GM23338 (cell line): ENCODE results near the gene HADHB. TPM values are rescaled to one million over a fixed set of nuclear protein-coding genes. Genes with fewer than 3 reads are reported as not detected.

Source experiments
- ATAC-seq: fragments of 200-7000 bp; cut with Tn5 transposase; 3 replicates; pipeline ENCODE4 v1.9.1; 2020
- DNase-seq: peaks from one replicate; pipeline ENCODE4 v3.0.0-alpha.2; 2015; ENCODE audit warnings: low spot score
- H2AFZ ChIP-seq: fragments of 200-600 bp; sonication (generic); 2 replicates; pipeline ENCODE4 v1.8.0; 2016; ENCODE audit warnings: antibody characterized with exemption, mild to moderate bottlenecking, moderate library complexity
- H3F3A ChIP-seq: fragments of 200-600 bp; sonication (generic); replicated peaks from 2 replicates; pipeline ENCODE4 v1.8.0; 2017; ENCODE audit warnings: antibody characterized with exemption, mixed run types, low read depth
- H3K27ac ChIP-seq: fragments of 200-600 bp; sonication (generic); 2 replicates; pipeline ENCODE4 v1.6.1; 2016; ENCODE audit warnings: low read depth
- H3K27me3 ChIP-seq: fragments of 200-600 bp; sonication (generic); 2 replicates; pipeline ENCODE4 v1.8.0; 2016; ENCODE audit warnings: mild to moderate bottlenecking, mixed run types, moderate library complexity; ENCODE audit not compliant: insufficient read depth
- H3K36me3 ChIP-seq: fragments of 200-600 bp; sonication (generic); 2 replicates; pipeline ENCODE4 v1.8.0; 2016; ENCODE audit warnings: mild to moderate bottlenecking; ENCODE audit not compliant: insufficient read depth
- H3K4me1 ChIP-seq: fragments of 200-600 bp; sonication (generic); 2 replicates; pipeline ENCODE4 v1.8.0; 2016; ENCODE audit warnings: mild to moderate bottlenecking, moderate library complexity; ENCODE audit not compliant: insufficient read depth
- H3K4me2 ChIP-seq: fragments of 200-600 bp; sonication (generic); 2 replicates; pipeline ENCODE4 v1.7.1; 2017; ENCODE audit warnings: mixed run types
- H3K4me3 ChIP-seq: fragments of 200-600 bp; sonication (generic); 2 replicates; pipeline ENCODE4 v1.6.1; 2016; ENCODE audit warnings: mixed run types
- H3K79me2 ChIP-seq: fragments of 200-600 bp; sonication (generic); replicated peaks from 2 replicates; pipeline ENCODE4 v1.8.0; 2017; ENCODE audit warnings: mild to moderate bottlenecking; ENCODE audit not compliant: insufficient read depth
- H3K9me2 ChIP-seq: fragments of 200-600 bp; sonication (generic); 2 replicates; pipeline ENCODE4 v1.8.0; 2017; ENCODE audit not compliant: insufficient read depth
- H4K20me1 ChIP-seq: fragments of 200-600 bp; sonication (generic); replicated peaks from 2 replicates; pipeline ENCODE4 v1.8.0; 2017; ENCODE audit warnings: mild to moderate bottlenecking; ENCODE audit not compliant: insufficient read depth
- H3K27ac Mint-ChIP-seq: 2 replicates; pipeline ENCODE4 v1.8.0; 2020; ENCODE audit warnings: inconsistent platforms, mild to moderate bottlenecking, moderate library complexity, mixed read lengths
- H3K27me3 Mint-ChIP-seq: 3 replicates; pipeline ENCODE4 v1.8.0; 2022; ENCODE audit warnings: low read depth, mild to moderate bottlenecking, moderate library complexity, mixed read lengths, inconsistent platforms; ENCODE audit not compliant: insufficient read depth, poor library complexity
- H3K36me3 Mint-ChIP-seq: 3 replicates; pipeline ENCODE4 v1.8.0; 2021; ENCODE audit warnings: low read depth, mild to moderate bottlenecking, inconsistent platforms, moderate library complexity, mixed read lengths
- H3K4me1 Mint-ChIP-seq: 3 replicates; pipeline ENCODE4 v1.8.0; 2020; ENCODE audit warnings: mild to moderate bottlenecking, inconsistent platforms, mixed read lengths
- H3K4me3 Mint-ChIP-seq: 3 replicates; pipeline ENCODE4 v1.8.0; 2021; ENCODE audit warnings: moderate library complexity, mild to moderate bottlenecking, inconsistent platforms, mixed read lengths
- H3K9me3 Mint-ChIP-seq: 3 replicates; pipeline ENCODE4 v1.8.0; 2020; ENCODE audit warnings: moderate library complexity, mild to moderate bottlenecking, inconsistent platforms, mixed read lengths
- CREB1 ChIP-seq: fragments of 250-450 bp; sonication (Bioruptor Pico); IDR thresholded peaks from 2 replicates; pipeline ENCODE4 v1.5.0; 2020; ENCODE audit warnings: low read depth, mild to moderate bottlenecking, moderate library complexity
- EZH2 ChIP-seq: fragments of 200-600 bp; sonication (generic); IDR thresholded peaks from one replicate; pipeline ENCODE4 v1.8.0; 2017; ENCODE audit warnings: antibody characterized with exemption, mild to moderate bottlenecking, low read depth; ENCODE audit not compliant: unreplicated experiment
- EZH2phosphoT487 ChIP-seq: fragments of 200-600 bp; sonication (generic); IDR thresholded peaks from one replicate; pipeline ENCODE4 v1.8.1; 2018; ENCODE audit warnings: antibody characterized with exemption; ENCODE audit not compliant: unreplicated experiment
- JUNB ChIP-seq: IDR thresholded peaks from one replicate; pipeline ENCODE4 v1.6.1; 2016; ENCODE audit warnings: antibody characterized with exemption; ENCODE audit not compliant: unreplicated experiment
- NANOG ChIP-seq: IDR thresholded peaks from 2 replicates; pipeline ENCODE4 v1.6.1; 2016; ENCODE audit warnings: antibody characterized with exemption, borderline replicate concordance
- POLR2AphosphoS5 ChIP-seq: IDR thresholded peaks from 2 replicates; pipeline ENCODE4 v1.6.1; 2016; ENCODE audit warnings: antibody characterized with exemption, low read depth
- STAT1 ChIP-seq: IDR thresholded peaks from one replicate; pipeline ENCODE4 v1.6.1; 2016; ENCODE audit warnings: antibody characterized with exemption; ENCODE audit not compliant: unreplicated experiment
- ZNF114 ChIP-seq: fragments of 250-450 bp; sonication (Bioruptor Pico); IDR thresholded peaks from 2 replicates; pipeline ENCODE4 v1.5.0; 2020; ENCODE audit warnings: mild to moderate bottlenecking, moderate library complexity
- ZNF331 ChIP-seq: fragments of 250-450 bp; sonication (Bioruptor Pico); IDR thresholded peaks from 2 replicates; pipeline ENCODE4 v1.5.0; 2020; ENCODE audit warnings: low read depth, mild to moderate bottlenecking, moderate library complexity
- polyA plus RNA-seq: library from polyadenylated mRNA; unstranded; fragments of >200 nt; fragmentation: Nextera tagmentation; extraction: Ambion mirVana; gene quantifications from 2 replicates; pipeline ENCODE4 v1.2.1, GENCODE V29; 2016
- total RNA-seq: library from RNA; depleted of rRNA; stranded (reverse); fragments of >200 nt; shearing (Covaris generic); gene quantifications from 2 replicates; pipeline ENCODE4 v1.2.3, GENCODE V29; 2014
- TF ChIP-seq, protein P1 (sequence below), 2 experiments: fragments of 200-600 bp in 1 of 2; sonication (generic) in 1 of 2; conservative IDR thresholded peaks; 2 replicates each; pipeline versions ENCODE4 v1.5.1 to v1.6.1; 2016 to 2017; ENCODE audit warnings: antibody characterized with exemption in 2 of 2, low read depth in 2 of 2, mild to moderate bottlenecking in 2 of 2, moderate library complexity in 1 of 2
- TF ChIP-seq, protein P2 (sequence below): IDR thresholded peaks from 2 replicates; pipeline ENCODE4 v1.6.1; 2016; ENCODE audit warnings: antibody characterized with exemption
- TF ChIP-seq, protein P3 (sequence below): fragments of 250-450 bp; sonication (Bioruptor Pico); IDR thresholded peaks from 2 replicates; pipeline ENCODE4 v1.5.0; 2020; ENCODE audit warnings: mild to moderate bottlenecking, moderate library complexity
- TF ChIP-seq, protein P4 (sequence below): IDR thresholded peaks from one replicate; pipeline ENCODE4 v1.6.1; 2018; ENCODE audit warnings: antibody characterized with exemption; ENCODE audit not compliant: unreplicated experiment

Gene HADHB
- total and polyA plus RNA-seq, 2 experiments from 2014 or later: 41.1 to 43.4 TPM

GRCh38 chr2:26241928-26242436 is 2.8 kb upstream of the HADHB start:
- H3K36me3 ChIP-seq: peaks cover 7% of the 10 kb centered on the region; the same call in 1 of the 2 replicates
- no peak for ATAC-seq
- peaks cover 8% of the 10 kb centered on the region for H3K36me3 Mint-ChIP-seq
- peaks cover 19% of the 10 kb centered on the region for H3K4me1 Mint-ChIP-seq
- H3K4me2 ChIP-seq: peak overlapping the region; percentile 92
- H3K79me2 ChIP-seq: peaks cover 74% of the 10 kb centered on the region
- H4K20me1 ChIP-seq: peaks cover 21% of the 10 kb centered on the region; the same call in 1 of the 2 replicates
- H3K27ac Mint-ChIP-seq: peak overlapping the region; percentile 44; the same call in 1 of the 2 replicates
- no peaks in the 10 kb centered on the region for H3K27me3 ChIP-seq
- H2AFZ ChIP-seq: no peak overlapping the region
- no peaks in the 10 kb centered on the region for H3K9me2 ChIP-seq
- DNase-seq: no peak
- peaks cover 24% of the 10 kb centered on the region for H3K4me1 ChIP-seq
- H3K4me3 ChIP-seq: peak overlapping the region; percentile 99
- TF ChIP-seq JUNB: no peak
- no peak for TF ChIP-seq ZNF114 (CRISPR knock-in tag)
- no peak for TF ChIP-seq CREB1
- TF ChIP-seq, protein P1, sequence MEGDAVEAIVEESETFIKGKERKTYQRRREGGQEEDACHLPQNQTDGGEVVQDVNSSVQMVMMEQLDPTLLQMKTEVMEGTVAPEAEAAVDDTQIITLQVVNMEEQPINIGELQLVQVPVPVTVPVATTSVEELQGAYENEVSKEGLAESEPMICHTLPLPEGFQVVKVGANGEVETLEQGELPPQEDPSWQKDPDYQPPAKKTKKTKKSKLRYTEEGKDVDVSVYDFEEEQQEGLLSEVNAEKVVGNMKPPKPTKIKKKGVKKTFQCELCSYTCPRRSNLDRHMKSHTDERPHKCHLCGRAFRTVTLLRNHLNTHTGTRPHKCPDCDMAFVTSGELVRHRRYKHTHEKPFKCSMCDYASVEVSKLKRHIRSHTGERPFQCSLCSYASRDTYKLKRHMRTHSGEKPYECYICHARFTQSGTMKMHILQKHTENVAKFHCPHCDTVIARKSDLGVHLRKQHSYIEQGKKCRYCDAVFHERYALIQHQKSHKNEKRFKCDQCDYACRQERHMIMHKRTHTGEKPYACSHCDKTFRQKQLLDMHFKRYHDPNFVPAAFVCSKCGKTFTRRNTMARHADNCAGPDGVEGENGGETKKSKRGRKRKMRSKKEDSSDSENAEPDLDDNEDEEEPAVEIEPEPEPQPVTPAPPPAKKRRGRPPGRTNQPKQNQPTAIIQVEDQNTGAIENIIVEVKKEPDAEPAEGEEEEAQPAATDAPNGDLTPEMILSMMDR (conservative IDR thresholded peaks at IDR 0.05; ENCODE audit: low read depth in 2 of 2): no peak
- no peak for TF ChIP-seq STAT1
- no peak for TF ChIP-seq ZNF331 (CRISPR knock-in tag)
- no peak for TF ChIP-seq NANOG
- no peak for TF ChIP-seq EZH2
- TF ChIP-seq, protein P2, sequence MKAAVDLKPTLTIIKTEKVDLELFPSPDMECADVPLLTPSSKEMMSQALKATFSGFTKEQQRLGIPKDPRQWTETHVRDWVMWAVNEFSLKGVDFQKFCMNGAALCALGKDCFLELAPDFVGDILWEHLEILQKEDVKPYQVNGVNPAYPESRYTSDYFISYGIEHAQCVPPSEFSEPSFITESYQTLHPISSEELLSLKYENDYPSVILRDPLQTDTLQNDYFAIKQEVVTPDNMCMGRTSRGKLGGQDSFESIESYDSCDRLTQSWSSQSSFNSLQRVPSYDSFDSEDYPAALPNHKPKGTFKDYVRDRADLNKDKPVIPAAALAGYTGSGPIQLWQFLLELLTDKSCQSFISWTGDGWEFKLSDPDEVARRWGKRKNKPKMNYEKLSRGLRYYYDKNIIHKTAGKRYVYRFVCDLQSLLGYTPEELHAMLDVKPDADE: no peak
- TF ChIP-seq EZH2phosphoT487: no peak
- TF ChIP-seq, protein P3, sequence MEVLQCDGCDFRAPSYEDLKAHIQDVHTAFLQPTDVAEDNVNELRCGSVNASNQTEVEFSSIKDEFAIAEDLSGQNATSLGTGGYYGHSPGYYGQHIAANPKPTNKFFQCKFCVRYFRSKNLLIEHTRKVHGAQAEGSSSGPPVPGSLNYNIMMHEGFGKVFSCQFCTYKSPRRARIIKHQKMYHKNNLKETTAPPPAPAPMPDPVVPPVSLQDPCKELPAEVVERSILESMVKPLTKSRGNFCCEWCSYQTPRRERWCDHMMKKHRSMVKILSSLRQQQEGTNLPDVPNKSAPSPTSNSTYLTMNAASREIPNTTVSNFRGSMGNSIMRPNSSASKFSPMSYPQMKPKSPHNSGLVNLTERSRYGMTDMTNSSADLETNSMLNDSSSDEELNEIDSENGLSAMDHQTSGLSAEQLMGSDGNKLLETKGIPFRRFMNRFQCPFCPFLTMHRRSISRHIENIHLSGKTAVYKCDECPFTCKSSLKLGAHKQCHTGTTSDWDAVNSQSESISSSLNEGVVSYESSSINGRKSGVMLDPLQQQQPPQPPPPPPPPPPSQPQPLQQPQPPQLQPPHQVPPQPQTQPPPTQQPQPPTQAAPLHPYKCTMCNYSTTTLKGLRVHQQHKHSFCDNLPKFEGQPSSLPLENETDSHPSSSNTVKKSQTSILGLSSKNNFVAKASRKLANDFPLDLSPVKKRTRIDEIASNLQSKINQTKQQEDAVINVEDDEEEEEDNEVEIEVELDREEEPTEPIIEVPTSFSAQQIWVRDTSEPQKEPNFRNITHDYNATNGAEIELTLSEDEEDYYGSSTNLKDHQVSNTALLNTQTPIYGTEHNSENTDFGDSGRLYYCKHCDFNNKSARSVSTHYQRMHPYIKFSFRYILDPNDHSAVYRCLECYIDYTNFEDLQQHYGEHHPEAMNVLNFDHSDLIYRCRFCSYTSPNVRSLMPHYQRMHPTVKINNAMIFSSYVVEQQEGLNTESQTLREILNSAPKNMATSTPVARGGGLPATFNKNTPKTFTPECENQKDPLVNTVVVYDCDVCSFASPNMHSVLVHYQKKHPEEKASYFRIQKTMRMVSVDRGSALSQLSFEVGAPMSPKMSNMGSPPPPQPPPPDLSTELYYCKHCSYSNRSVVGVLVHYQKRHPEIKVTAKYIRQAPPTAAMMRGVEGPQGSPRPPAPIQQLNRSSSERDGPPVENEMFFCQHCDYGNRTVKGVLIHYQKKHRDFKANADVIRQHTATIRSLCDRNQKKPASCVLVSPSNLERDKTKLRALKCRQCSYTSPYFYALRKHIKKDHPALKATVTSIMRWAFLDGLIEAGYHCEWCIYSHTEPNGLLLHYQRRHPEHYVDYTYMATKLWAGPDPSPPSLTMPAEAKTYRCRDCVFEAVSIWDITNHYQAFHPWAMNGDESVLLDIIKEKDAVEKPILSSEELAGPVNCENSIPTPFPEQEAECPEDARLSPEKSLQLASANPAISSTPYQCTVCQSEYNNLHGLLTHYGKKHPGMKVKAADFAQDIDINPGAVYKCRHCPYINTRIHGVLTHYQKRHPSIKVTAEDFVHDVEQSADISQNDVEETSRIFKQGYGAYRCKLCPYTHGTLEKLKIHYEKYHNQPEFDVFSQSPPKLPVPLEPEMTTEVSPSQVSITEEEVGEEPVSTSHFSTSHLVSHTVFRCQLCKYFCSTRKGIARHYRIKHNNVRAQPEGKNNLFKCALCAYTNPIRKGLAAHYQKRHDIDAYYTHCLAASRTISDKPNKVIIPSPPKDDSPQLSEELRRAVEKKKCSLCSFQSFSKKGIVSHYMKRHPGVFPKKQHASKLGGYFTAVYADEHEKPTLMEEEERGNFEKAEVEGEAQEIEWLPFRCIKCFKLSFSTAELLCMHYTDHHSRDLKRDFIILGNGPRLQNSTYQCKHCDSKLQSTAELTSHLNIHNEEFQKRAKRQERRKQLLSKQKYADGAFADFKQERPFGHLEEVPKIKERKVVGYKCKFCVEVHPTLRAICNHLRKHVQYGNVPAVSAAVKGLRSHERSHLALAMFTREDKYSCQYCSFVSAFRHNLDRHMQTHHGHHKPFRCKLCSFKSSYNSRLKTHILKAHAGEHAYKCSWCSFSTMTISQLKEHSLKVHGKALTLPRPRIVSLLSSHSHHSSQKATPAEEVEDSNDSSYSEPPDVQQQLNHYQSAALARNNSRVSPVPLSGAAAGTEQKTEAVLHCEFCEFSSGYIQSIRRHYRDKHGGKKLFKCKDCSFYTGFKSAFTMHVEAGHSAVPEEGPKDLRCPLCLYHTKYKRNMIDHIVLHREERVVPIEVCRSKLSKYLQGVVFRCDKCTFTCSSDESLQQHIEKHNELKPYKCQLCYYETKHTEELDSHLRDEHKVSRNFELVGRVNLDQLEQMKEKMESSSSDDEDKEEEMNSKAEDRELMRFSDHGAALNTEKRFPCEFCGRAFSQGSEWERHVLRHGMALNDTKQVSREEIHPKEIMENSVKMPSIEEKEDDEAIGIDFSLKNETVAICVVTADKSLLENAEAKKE (CRISPR knock-in tag): no peak
- TF ChIP-seq, protein P4, sequence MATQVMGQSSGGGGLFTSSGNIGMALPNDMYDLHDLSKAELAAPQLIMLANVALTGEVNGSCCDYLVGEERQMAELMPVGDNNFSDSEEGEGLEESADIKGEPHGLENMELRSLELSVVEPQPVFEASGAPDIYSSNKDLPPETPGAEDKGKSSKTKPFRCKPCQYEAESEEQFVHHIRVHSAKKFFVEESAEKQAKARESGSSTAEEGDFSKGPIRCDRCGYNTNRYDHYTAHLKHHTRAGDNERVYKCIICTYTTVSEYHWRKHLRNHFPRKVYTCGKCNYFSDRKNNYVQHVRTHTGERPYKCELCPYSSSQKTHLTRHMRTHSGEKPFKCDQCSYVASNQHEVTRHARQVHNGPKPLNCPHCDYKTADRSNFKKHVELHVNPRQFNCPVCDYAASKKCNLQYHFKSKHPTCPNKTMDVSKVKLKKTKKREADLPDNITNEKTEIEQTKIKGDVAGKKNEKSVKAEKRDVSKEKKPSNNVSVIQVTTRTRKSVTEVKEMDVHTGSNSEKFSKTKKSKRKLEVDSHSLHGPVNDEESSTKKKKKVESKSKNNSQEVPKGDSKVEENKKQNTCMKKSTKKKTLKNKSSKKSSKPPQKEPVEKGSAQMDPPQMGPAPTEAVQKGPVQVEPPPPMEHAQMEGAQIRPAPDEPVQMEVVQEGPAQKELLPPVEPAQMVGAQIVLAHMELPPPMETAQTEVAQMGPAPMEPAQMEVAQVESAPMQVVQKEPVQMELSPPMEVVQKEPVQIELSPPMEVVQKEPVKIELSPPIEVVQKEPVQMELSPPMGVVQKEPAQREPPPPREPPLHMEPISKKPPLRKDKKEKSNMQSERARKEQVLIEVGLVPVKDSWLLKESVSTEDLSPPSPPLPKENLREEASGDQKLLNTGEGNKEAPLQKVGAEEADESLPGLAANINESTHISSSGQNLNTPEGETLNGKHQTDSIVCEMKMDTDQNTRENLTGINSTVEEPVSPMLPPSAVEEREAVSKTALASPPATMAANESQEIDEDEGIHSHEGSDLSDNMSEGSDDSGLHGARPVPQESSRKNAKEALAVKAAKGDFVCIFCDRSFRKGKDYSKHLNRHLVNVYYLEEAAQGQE: no peak
- TF ChIP-seq POLR2AphosphoS5: no peak
- peak overlapping the region; percentile 96; the same call in 1 of the 2 replicates for H3K27ac ChIP-seq
- H3K27me3 Mint-ChIP-seq: peaks cover 4% of the 10 kb centered on the region
- H3K4me3 Mint-ChIP-seq: peak overlapping the region; percentile 96
- H3F3A ChIP-seq: peaks cover 11% of the 10 kb centered on the region
- no peaks in the 10 kb centered on the region for H3K9me3 Mint-ChIP-seq
